GM12878 (cell line): ENCODE results near the gene UBAP1L.
"Not testable (repeated sequence)": the region's sequence is repeated elsewhere in the genome, so short reads cannot be mapped to it uniquely, and the experiment has no call there.

ENCODE experiments used
- CTCF ChIP-seq, 3 experiments: IDR thresholded peaks in 2 of 3; conservative IDR thresholded peaks in 1 of 3; 2 replicates each; pipeline ENCODE4 v1.5.1; 2011; ENCODE audit warnings: low read depth in 3 of 3, low read length in 3 of 3, mild to moderate bottlenecking in 3 of 3, control low read depth in 2 of 3, moderate library complexity in 2 of 3, inconsistent platforms in 1 of 3, mixed read lengths in 1 of 3; ENCODE audit not compliant: control insufficient read depth in 2 of 3, insufficient read depth in 1 of 3; ENCODE audit errors: extremely low read depth in 1 of 3
- TCF7 ChIP-seq: IDR thresholded peaks from 2 replicates; pipeline ENCODE4 v1.6.1; 2014; ENCODE audit warnings: antibody characterized with exemption, borderline replicate concordance

DNA sequence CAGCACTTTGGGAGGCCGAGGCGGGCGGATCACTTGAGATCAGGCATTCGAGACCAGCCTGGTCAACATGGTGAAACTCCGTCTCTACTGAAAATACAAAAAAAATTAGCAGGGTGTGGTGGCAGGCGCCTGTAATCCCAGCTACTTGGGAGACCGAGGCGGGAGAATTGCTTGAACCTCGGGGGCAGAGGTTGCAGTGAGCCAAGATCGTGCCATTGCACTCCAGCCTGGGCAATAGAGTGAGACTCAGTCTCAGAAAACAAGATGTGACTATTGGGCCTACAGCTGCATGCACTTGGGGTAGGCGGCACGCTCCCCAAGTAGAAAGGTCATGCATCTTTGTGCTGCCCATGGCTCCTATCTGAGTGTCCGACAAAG is 21.2 kb downstream of the UBAP1L start:
- not testable (repeated sequence) for TF ChIP-seq CTCF (IDR thresholded peaks at IDR 0.05 in 2 of 3, conservative IDR thresholded peaks at IDR 0.05 in 1 of 3; ENCODE audit: control insufficient read depth in 2 of 3, extremely low read depth in 1 of 3, insufficient read depth in 1 of 3, low read depth in 3 of 3, low read length in 3 of 3); TCF7
